Ishikawa (cell line): Measurements from ENCODE around the gene PKD1.

Experiments
- CEBPB ChIP-seq: IDR thresholded peaks from 2 replicates; pipeline ENCODE4 v1.6.1; 2012
- CREB1 ChIP-seq: IDR thresholded peaks from 2 replicates; pipeline ENCODE4 v1.6.1; 2012; ENCODE audit warnings: low read depth
- EGR1 ChIP-seq: IDR thresholded peaks from 2 replicates; pipeline ENCODE4 v1.6.1; 2012
- EP300 ChIP-seq: IDR thresholded peaks from 2 replicates; pipeline ENCODE4 v1.6.1; 2012; ENCODE audit warnings: borderline replicate concordance
- FOXM1 ChIP-seq: IDR thresholded peaks from 2 replicates; pipeline ENCODE4 v1.6.1; 2012; ENCODE audit warnings: low read depth, borderline replicate concordance
- MAX ChIP-seq: IDR thresholded peaks from 2 replicates; pipeline ENCODE4 v1.6.1; 2012
- NFIC ChIP-seq: IDR thresholded peaks from 2 replicates; pipeline ENCODE4 v1.6.1; 2012
- RAD21 ChIP-seq: IDR thresholded peaks from 2 replicates; pipeline ENCODE4 v1.6.1; 2012; ENCODE audit warnings: low read depth
- REST ChIP-seq: IDR thresholded peaks from 2 replicates; pipeline ENCODE4 v1.6.1; 2012; ENCODE audit warnings: low read depth, mild to moderate bottlenecking
- TAF1 ChIP-seq: IDR thresholded peaks from 2 replicates; pipeline ENCODE4 v1.6.1; 2012; ENCODE audit warnings: low read depth, mild to moderate bottlenecking
- TCF12 ChIP-seq: IDR thresholded peaks from 2 replicates; pipeline ENCODE4 v1.6.1; 2012; ENCODE audit warnings: low read depth
- TEAD4 ChIP-seq: IDR thresholded peaks from 2 replicates; pipeline ENCODE4 v1.6.1; 2012
- YY1 ChIP-seq: IDR thresholded peaks from 2 replicates; pipeline ENCODE4 v1.6.1; 2012; ENCODE audit warnings: low read depth
- ZBTB7A ChIP-seq: IDR thresholded peaks from 2 replicates; pipeline ENCODE4 v1.6.1; 2012; ENCODE audit warnings: low read depth
- TF ChIP-seq, protein P1 (sequence below): IDR thresholded peaks from 2 replicates; pipeline ENCODE4 v1.6.1; 2012

Gene PKD1

DNA sequence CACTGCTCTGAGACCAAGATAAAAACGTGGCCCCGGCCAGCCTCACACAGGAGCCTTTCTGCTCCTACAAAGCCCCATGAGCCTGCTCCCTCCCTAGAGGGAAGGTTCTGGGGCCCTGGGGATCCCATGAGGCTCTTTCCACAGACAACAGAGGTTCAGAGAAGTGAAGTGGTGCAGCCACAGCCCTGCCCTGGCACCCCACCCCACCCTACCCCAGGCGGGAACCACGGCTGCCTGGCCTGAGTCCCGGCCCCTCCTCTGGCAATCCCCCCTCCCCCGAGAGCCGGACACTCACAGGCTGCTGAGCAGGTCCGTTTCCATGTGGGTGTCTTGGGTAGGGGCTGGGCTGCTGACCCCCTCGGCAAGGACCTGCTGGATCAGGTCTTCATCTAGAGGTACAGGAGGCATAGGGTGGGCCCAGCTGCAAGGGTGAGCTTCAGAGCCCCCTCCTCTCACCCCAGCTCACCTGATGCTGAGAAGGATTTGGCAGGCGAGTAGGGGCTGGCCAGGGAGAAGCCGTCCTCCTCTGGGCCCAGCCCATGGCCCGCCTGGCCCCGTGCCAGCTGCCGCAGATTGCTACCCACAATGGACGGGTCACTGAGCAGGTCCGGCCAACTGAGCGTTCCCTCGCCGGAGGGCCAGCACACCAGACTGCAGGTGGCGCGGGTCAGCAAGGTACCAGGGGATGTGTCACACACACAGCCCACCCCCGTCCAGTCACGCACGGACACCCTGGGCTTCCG lies 38.7 kb downstream of the PKD1 start:
- TF ChIP-seq CREB1 (no peak), EGR1 (no peak), TEAD4 (no peak), YY1 (no peak), TAF1 (no peak), RAD21 (peak; percentile 21; the same call in 1 of the 2 replicates), CEBPB (no peak), MAX (no peak), NFIC (peak; percentile 78), TCF12 (no peak; the same call in 1 of the 2 replicates), EP300 (no peak)
- TF ChIP-seq, protein P1, sequence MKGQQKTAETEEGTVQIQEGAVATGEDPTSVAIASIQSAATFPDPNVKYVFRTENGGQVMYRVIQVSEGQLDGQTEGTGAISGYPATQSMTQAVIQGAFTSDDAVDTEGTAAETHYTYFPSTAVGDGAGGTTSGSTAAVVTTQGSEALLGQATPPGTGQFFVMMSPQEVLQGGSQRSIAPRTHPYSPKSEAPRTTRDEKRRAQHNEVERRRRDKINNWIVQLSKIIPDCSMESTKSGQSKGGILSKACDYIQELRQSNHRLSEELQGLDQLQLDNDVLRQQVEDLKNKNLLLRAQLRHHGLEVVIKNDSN, result no peak

GRCh38 chr16:2095918-2096582 lies 39.6 kb downstream of the PKD1 start:
- no peak for TF ChIP-seq ZBTB7A
- TF ChIP-seq EGR1, result no peak
- no peak for TF ChIP-seq TCF12
- TF ChIP-seq YY1, result no peak
- no peak for TF ChIP-seq NFIC
- TF ChIP-seq, protein P1, result no peak
- no peak for TF ChIP-seq EP300
- no peak for TF ChIP-seq MAX
- TF ChIP-seq CEBPB, result no peak
- no peak for TF ChIP-seq TEAD4
- no peak for TF ChIP-seq REST
- TF ChIP-seq RAD21, result no peak
- TF ChIP-seq CREB1, result no peak
- no peak for TF ChIP-seq TAF1
- no peak for TF ChIP-seq FOXM1

- TF ChIP-seq FOXM1 (no peak), RAD21 (no peak), CEBPB (no peak), EP300 (no peak), TAF1 (no peak), REST (no peak), TCF12 (no peak), NFIC (no peak), ZBTB7A (no peak), CREB1 (no peak), EGR1 (no peak), MAX (no peak), YY1 (no peak), TEAD4 (no peak)
- TF ChIP-seq, protein P1, result no peak
Measured at GRCh38 chr16:2095315-2095853, 40.3 kb downstream of the PKD1 start.

DNA sequence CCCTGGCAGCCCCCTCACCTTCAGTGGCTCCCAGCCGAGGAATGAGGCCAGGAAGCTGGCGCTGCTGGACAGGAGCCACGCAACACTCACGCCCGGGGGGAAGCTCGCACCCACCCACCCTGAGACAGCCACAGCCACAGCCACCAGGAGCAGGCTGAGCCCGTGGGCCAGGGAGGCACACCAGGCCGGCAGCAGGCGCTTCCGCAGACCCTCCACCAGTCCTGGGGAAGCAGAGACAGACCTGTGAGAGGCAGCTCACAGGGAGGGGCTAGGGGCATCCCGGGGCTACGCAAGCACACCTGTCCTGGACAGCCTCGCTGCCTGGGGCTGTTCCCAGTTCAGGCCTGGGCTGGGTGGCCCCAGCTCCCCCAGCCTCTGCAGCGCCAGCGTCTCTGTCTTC lies 41.9 kb downstream of the PKD1 start:
- TF ChIP-seq RAD21 (no peak), TCF12 (no peak), TEAD4 (no peak), ZBTB7A (no peak), NFIC (no peak), FOXM1 (no peak), CEBPB (no peak), MAX (no peak), YY1 (no peak), REST (no peak), EP300 (no peak), TAF1 (no peak), CREB1 (no peak), EGR1 (no peak)
- TF ChIP-seq, protein P1, result no peak
